ENCODE data around the gene EPHB2.

DNA sequence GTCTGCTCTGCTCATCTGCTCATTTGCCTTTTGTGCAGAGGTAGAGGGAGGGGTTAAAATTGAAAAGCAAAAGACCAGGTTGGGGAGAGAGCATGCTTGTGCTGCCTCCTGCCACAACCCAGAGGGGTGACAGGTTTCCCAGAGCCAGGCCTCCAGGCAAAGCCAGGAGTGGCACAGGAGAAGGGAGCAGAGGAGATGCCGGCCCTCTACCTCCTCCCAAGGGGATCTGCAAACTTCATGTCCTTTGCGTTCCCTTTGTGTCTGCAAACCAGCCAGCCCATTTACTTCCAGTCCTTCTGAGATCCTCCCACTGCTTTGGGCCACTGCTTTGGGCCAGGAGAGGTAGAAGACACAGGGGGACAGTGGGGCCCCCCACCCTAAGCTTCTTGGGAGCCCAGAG is 67.8 kb downstream of the EPHB2 start:
- TF ChIP-seq, protein P1, sequence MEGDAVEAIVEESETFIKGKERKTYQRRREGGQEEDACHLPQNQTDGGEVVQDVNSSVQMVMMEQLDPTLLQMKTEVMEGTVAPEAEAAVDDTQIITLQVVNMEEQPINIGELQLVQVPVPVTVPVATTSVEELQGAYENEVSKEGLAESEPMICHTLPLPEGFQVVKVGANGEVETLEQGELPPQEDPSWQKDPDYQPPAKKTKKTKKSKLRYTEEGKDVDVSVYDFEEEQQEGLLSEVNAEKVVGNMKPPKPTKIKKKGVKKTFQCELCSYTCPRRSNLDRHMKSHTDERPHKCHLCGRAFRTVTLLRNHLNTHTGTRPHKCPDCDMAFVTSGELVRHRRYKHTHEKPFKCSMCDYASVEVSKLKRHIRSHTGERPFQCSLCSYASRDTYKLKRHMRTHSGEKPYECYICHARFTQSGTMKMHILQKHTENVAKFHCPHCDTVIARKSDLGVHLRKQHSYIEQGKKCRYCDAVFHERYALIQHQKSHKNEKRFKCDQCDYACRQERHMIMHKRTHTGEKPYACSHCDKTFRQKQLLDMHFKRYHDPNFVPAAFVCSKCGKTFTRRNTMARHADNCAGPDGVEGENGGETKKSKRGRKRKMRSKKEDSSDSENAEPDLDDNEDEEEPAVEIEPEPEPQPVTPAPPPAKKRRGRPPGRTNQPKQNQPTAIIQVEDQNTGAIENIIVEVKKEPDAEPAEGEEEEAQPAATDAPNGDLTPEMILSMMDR (IDR thresholded peaks at IDR 0.05; ENCODE audit: low read depth, low read length), result no peak
- TF ChIP-seq MYC (IDR thresholded peaks at IDR 0.05; ENCODE audit: low read depth, low read length) (no peak), POLR2A (IDR thresholded peaks at IDR 0.05; ENCODE audit: extremely low read depth, insufficient read length) (no peak)
- TF ChIP-seq, protein P2, sequence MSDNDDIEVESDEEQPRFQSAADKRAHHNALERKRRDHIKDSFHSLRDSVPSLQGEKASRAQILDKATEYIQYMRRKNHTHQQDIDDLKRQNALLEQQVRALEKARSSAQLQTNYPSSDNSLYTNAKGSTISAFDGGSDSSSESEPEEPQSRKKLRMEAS (IDR thresholded peaks at IDR 0.05; ENCODE audit: low read depth, low read length), result no peak
